ENCODE measurements around the gene PLCB1. TPM values are rescaled to one million over a fixed set of nuclear protein-coding genes. Genes with fewer than 3 reads are reported as not detected.
"Not testable (repeated sequence)": the region's sequence is repeated elsewhere in the genome, so short reads cannot be mapped to it uniquely, and the experiment has no call there.

Gene PLCB1
- total RNA-seq, 2 donors from 2014 or later: 7.3 to 45.5 TPM

GRCh38 chr20:8583566-8584043 lies 451.5 kb downstream of the PLCB1 start:
- H3K4me1 ChIP-seq: no peaks in the 10 kb centered on the region
- TF ChIP-seq CTCF (IDR thresholded peaks at IDR 0.05): no peak
- no peaks in the 10 kb centered on the region for H3K27me3 ChIP-seq
- H3K9me3 ChIP-seq: no peaks in the 10 kb centered on the region
- DNase-seq (ENCODE audit: low spot score): no peak
- H3K36me3 ChIP-seq: no peaks in the 10 kb centered on the region
- H3K27ac ChIP-seq: no peak overlapping the region
- no peak overlapping the region for H3K4me3 ChIP-seq

DNA sequence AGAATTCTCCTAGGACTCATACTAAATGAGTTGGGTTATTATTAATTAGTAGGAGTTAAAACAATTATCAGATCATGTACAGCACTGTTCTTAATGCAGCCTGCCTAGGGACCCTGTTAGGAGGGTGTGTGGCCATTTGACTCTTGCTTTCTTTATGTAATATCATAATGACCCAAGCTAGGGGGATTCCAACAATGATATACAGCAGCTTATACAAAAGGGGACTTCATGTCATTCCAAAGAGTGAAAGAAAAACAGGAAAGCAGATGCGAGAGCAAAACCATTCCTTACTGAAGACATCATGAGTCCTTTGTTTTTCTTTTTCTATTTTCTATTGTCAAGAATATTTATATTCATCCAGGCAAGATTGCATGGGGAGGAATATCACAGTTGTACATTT lies 455.2 kb downstream of the PLCB1 start:
- TF ChIP-seq CTCF (IDR thresholded peaks at IDR 0.05): no peak
- no peak for DNase-seq (ENCODE audit: low spot score)
- Histone ChIP-seq H3K4me1 (no peaks in the 10 kb centered on the region), H3K36me3 (no peaks in the 10 kb centered on the region), H3K27me3 (no peaks in the 10 kb centered on the region), H3K9me3 (no peaks in the 10 kb centered on the region), H3K4me3 (no peak overlapping the region), H3K27ac (no peak overlapping the region)

DNA sequence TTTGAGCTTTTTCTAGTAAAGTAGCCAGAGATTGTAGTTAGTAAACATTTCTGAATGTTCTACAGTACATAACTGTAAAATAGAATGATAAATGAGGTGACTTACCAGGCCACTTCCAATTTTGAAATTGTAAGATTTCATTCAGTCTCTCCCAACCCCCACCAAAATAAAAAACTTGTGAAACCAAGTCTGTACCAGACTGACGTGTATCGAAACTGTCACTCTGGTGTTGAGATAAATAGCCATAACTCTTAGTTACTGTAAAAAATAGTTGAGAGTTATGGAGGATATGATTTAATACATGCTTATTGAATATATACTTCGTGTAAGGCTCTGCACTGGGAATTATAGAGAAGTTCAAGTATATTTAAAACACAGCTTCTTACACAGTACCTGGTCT lies 455.7 kb downstream of the PLCB1 start:
- no peak for TF ChIP-seq CTCF (IDR thresholded peaks at IDR 0.05)
- Histone ChIP-seq H3K9me3 (no peaks in the 10 kb centered on the region), H3K4me1 (no peaks in the 10 kb centered on the region), H3K27me3 (no peaks in the 10 kb centered on the region), H3K36me3 (no peaks in the 10 kb centered on the region), H3K27ac (no peak overlapping the region), H3K4me3 (no peak overlapping the region)
- no peak for DNase-seq (ENCODE audit: low spot score)

- Histone ChIP-seq H3K4me1 (no peaks in the 10 kb centered on the region), H3K4me3 (no peak overlapping the region), H3K9me3 (no peaks in the 10 kb centered on the region), H3K36me3 (no peaks in the 10 kb centered on the region), H3K27ac (no peak overlapping the region), H3K27me3 (no peaks in the 10 kb centered on the region)
- no peak for DNase-seq (ENCODE audit: low spot score)
- no peak for TF ChIP-seq CTCF (IDR thresholded peaks at IDR 0.05)
Observed at GRCh38 chr20:8589956-8590355, 457.9 kb downstream of the PLCB1 start.

- H3K4me3 ChIP-seq; H3K9me3 ChIP-seq; H3K27ac ChIP-seq; H3K4me1 ChIP-seq; DNase-seq (ENCODE audit: low spot score); H3K27me3 ChIP-seq; H3K36me3 ChIP-seq: not testable (repeated sequence)
Observed at GRCh38 chr20:8600910-8601541, 469.0 kb downstream of the PLCB1 start.

GRCh38 chr20:8601542-8601912 lies 469.5 kb downstream of the PLCB1 start:
- no peaks in the 10 kb centered on the region for H3K9me3 ChIP-seq
- H3K36me3 ChIP-seq: no peaks in the 10 kb centered on the region
- no peak for DNase-seq (ENCODE audit: low spot score)
- H3K27ac ChIP-seq: no peak overlapping the region
- no peak for TF ChIP-seq CTCF (IDR thresholded peaks at IDR 0.05)
- H3K4me3 ChIP-seq: no peak overlapping the region
- H3K27me3 ChIP-seq: no peaks in the 10 kb centered on the region
- peaks cover 0 to 7% of the 10 kb centered on the region in 2 donors for H3K4me1 ChIP-seq

Data from right atrium auricular region (tissue), 2 donors.